ENCODE data around the gene JAZF1.

Gene JAZF1

DNA sequence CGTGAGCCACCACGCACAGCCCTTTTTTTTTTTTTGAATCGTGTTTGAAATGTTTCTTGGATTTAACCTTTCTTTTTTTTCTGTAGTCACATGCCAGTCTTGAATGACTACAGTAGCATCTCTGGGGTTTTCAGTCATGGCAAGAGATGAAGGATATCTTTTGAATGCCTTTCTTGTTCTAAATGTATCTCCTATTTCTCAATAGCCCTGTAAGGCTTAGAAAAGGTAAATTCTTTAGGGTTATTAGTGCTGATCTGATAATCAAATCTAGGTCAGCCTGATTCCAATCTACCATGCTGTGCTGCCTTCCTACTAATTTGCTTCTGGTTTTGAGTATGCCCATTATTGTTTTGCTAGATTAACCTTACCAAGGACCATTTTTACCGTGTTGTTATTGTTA is 370.4 kb downstream of the JAZF1 start:
- WGBS, 2 donors (ENCODE audit: extremely low coverage in 2 of 2, insufficient read length in 2 of 2, insufficient replicate concordance in 1 of 2): no CpG with 5 or more reads among the region's 4 CpGs
- peaks cover 0 to 3% of the 10 kb centered on the region in 2 donors for H3K9me3 ChIP-seq (replicated peaks in 1 of 2; ENCODE audit: control insufficient read depth in 2 of 2, insufficient read depth in 1 of 2, low read depth in 1 of 2, low read length in 2 of 2)
- no peak overlapping the region for H2BK15ac ChIP-seq (ENCODE audit: low read length)
- no peak overlapping the region for H3K18ac ChIP-seq (ENCODE audit: low read length)
- no peak overlapping the region for H3K27ac ChIP-seq (replicated peaks; ENCODE audit: low read length)
- no peak overlapping the region for H2BK12ac ChIP-seq (ENCODE audit: low read length)
- H3K27me3 ChIP-seq (ENCODE audit: control insufficient read depth in 3 of 3, insufficient read depth in 3 of 3, low read depth in 1 of 3, low read length in 3 of 3): no peaks in the 10 kb centered on the region
- no peak overlapping the region for H2AK5ac ChIP-seq (ENCODE audit: low read depth, low read length)
- no peak overlapping the region for H3K14ac ChIP-seq (ENCODE audit: low read length)
- no peaks in the 10 kb centered on the region for H3K79me1 ChIP-seq (ENCODE audit: low read depth, low read length)
- H3K9ac ChIP-seq (ENCODE audit: low read depth, low read length, poor library complexity): no peak overlapping the region
- H3K4me2 ChIP-seq (ENCODE audit: insufficient read depth, low read length, poor library complexity, severe bottlenecking): no peak overlapping the region
- H3K4me3 ChIP-seq (ENCODE audit: low read length in 2 of 2): no peak overlapping the region
- H2BK5ac ChIP-seq (ENCODE audit: low read length): no peak overlapping the region
- no peak overlapping the region for H4K91ac ChIP-seq (ENCODE audit: low read depth, low read length, poor library complexity)
- H3K4ac ChIP-seq (ENCODE audit: low read length): no peak overlapping the region
- no peak for DNase-seq (ENCODE audit: low spot score)
- H3K36me3 ChIP-seq (replicated peaks in 1 of 2; ENCODE audit: control insufficient read depth in 2 of 2, insufficient read depth in 2 of 2, low read length in 2 of 2): peaks cover 0 to 15% of the 10 kb centered on the region in 2 donors
- no peak overlapping the region for H2AFZ ChIP-seq (ENCODE audit: low read length)
- H3K23ac ChIP-seq (ENCODE audit: low read depth, low read length, poor library complexity): no peak overlapping the region
- H2BK120ac ChIP-seq (ENCODE audit: low read depth, low read length): no peak overlapping the region
- no peak overlapping the region for H4K8ac ChIP-seq (ENCODE audit: low read depth, low read length)
- H3K4me1 ChIP-seq (ENCODE audit: control insufficient read depth in 2 of 2, insufficient read depth in 1 of 2, low read depth in 1 of 2, low read length in 2 of 2): no peaks in the 10 kb centered on the region

DNA sequence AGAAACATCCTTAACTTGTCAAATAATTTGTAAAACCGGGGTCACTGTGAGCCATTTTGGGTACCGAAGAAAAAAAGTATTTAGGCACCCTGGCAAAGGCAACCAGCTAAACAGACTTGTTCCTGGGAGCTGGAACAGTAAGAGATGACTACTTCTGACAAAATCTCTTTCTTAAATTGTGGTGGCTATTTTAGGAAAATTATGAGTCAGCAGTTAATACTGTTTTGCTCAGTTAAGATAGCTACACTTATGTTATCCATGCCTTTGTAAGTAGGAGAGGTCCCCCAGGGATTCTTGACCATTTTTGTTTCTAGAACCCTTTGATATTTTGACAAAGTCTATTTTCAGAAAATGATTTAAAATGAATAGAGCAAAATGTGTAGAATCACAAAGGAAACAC is 372.0 kb downstream of the JAZF1 start:
- H4K91ac ChIP-seq (ENCODE audit: low read depth, low read length, poor library complexity): no peak overlapping the region
- H2BK12ac ChIP-seq (ENCODE audit: low read length): no peak overlapping the region
- no peak overlapping the region for H3K4me2 ChIP-seq (ENCODE audit: insufficient read depth, low read length, poor library complexity, severe bottlenecking)
- no peaks in the 10 kb centered on the region for H3K9me3 ChIP-seq (replicated peaks in 1 of 2; ENCODE audit: control insufficient read depth in 2 of 2, insufficient read depth in 1 of 2, low read depth in 1 of 2, low read length in 2 of 2)
- H3K27me3 ChIP-seq (ENCODE audit: control insufficient read depth in 3 of 3, insufficient read depth in 3 of 3, low read depth in 1 of 3, low read length in 3 of 3): no peaks in the 10 kb centered on the region
- no peak overlapping the region for H3K4ac ChIP-seq (ENCODE audit: low read length)
- DNase-seq (ENCODE audit: low spot score): no peak
- no peaks in the 10 kb centered on the region for H3K79me1 ChIP-seq (ENCODE audit: low read depth, low read length)
- peaks cover 0 to 11% of the 10 kb centered on the region in 2 donors for H3K36me3 ChIP-seq (replicated peaks in 1 of 2; ENCODE audit: control insufficient read depth in 2 of 2, insufficient read depth in 2 of 2, low read length in 2 of 2)
- no peaks in the 10 kb centered on the region for H3K4me1 ChIP-seq (ENCODE audit: control insufficient read depth in 2 of 2, insufficient read depth in 1 of 2, low read depth in 1 of 2, low read length in 2 of 2)
- H2AK5ac ChIP-seq (ENCODE audit: low read depth, low read length): no peak overlapping the region
- no peak overlapping the region for H2BK5ac ChIP-seq (ENCODE audit: low read length)
- H2AFZ ChIP-seq (ENCODE audit: low read length): no peak overlapping the region
- H3K4me3 ChIP-seq (ENCODE audit: low read length in 2 of 2): no peak overlapping the region
- H3K14ac ChIP-seq (ENCODE audit: low read length): no peak overlapping the region
- no peak overlapping the region for H3K23ac ChIP-seq (ENCODE audit: low read depth, low read length, poor library complexity)
- H3K18ac ChIP-seq (ENCODE audit: low read length): no peak overlapping the region
- no peak overlapping the region for H4K8ac ChIP-seq (ENCODE audit: low read depth, low read length)
- no peak overlapping the region for H3K9ac ChIP-seq (ENCODE audit: low read depth, low read length, poor library complexity)
- WGBS, 2 donors (ENCODE audit: extremely low coverage in 2 of 2, insufficient read length in 2 of 2, insufficient replicate concordance in 1 of 2): no CpG with 5 or more reads among the region's 2 CpGs
- H3K27ac ChIP-seq (replicated peaks; ENCODE audit: low read length): no peak overlapping the region
- H2BK15ac ChIP-seq (ENCODE audit: low read length): no peak overlapping the region
- H2BK120ac ChIP-seq (ENCODE audit: low read depth, low read length): no peak overlapping the region

DNA sequence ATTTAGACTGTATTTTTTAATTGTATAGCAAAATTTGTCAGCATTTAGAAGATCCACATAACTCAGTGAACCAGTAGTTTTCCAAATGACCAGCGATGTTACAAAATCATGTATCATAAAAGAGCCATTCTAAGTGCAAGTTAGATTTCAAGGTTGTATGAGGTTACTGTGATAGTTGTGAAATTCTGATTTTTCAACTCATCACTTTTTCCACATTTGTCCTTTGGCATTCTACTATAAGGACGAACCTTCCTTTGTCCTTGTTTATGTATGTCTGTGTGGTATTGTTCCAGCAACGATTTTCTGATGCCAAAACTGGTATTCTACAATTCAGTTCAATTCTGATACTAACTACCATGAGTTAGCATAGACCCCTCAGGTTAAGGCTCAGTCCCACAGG is 376.5 kb downstream of the JAZF1 start:
- Histone ChIP-seq H4K91ac (ENCODE audit: low read depth, low read length, poor library complexity) (no peak overlapping the region), H3K4me2 (ENCODE audit: insufficient read depth, low read length, poor library complexity, severe bottlenecking) (no peak overlapping the region), H2BK12ac (ENCODE audit: low read length) (no peak overlapping the region), H3K4me3 (ENCODE audit: low read length in 2 of 2) (no peak overlapping the region), H3K36me3 (replicated peaks in 1 of 2; ENCODE audit: control insufficient read depth in 2 of 2, insufficient read depth in 2 of 2, low read length in 2 of 2) (peaks cover 0 to 14% of the 10 kb centered on the region in 2 donors), H2BK120ac (ENCODE audit: low read depth, low read length) (no peak overlapping the region), H3K23ac (ENCODE audit: low read depth, low read length, poor library complexity) (no peak overlapping the region), H4K8ac (ENCODE audit: low read depth, low read length) (no peak overlapping the region), H3K14ac (ENCODE audit: low read length) (no peak overlapping the region), H3K79me1 (ENCODE audit: low read depth, low read length) (no peaks in the 10 kb centered on the region), H3K9me3 (replicated peaks in 1 of 2; ENCODE audit: control insufficient read depth in 2 of 2, insufficient read depth in 1 of 2, low read depth in 1 of 2, low read length in 2 of 2) (no peaks in the 10 kb centered on the region), H2AFZ (ENCODE audit: low read length) (no peak overlapping the region), H3K27me3 (ENCODE audit: control insufficient read depth in 3 of 3, insufficient read depth in 3 of 3, low read depth in 1 of 3, low read length in 3 of 3) (no peaks in the 10 kb centered on the region), H2AK5ac (ENCODE audit: low read depth, low read length) (no peak overlapping the region), H3K18ac (ENCODE audit: low read length) (no peak overlapping the region), H3K9ac (ENCODE audit: low read depth, low read length, poor library complexity) (no peak overlapping the region), H3K27ac (replicated peaks; ENCODE audit: low read length) (no peak overlapping the region), H3K4ac (ENCODE audit: low read length) (no peak overlapping the region), H3K4me1 (ENCODE audit: control insufficient read depth in 2 of 2, insufficient read depth in 1 of 2, low read depth in 1 of 2, low read length in 2 of 2) (no peaks in the 10 kb centered on the region), H2BK5ac (ENCODE audit: low read length) (no peak overlapping the region), H2BK15ac (ENCODE audit: low read length) (no peak overlapping the region)
- no peak for DNase-seq (ENCODE audit: low spot score)
- no CpG with 5 or more reads among the region's 3 CpGs for WGBS, 2 donors (ENCODE audit: extremely low coverage in 2 of 2, insufficient read length in 2 of 2, insufficient replicate concordance in 1 of 2)

DNA sequence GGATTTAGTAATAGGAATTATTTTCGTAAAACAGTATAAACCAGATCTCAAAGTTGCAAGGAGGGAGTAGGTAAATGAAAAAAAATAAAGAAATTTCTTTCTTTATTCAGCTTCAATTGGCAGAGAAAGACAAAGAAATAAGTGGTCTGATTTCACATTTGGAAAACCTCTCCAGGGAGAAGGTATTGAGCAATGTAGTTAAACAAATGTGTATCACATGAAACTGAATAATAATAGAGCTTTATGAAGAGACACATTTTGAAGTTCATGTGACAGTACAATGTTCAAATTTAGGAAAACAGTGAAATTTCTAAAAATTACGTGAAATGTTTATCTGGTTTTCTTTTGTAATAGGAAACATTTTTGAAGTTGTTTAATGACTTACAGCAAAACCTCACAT is 377.6 kb downstream of the JAZF1 start:
- Histone ChIP-seq H4K8ac (ENCODE audit: low read depth, low read length) (no peak overlapping the region), H2BK15ac (ENCODE audit: low read length) (no peak overlapping the region), H4K91ac (ENCODE audit: low read depth, low read length, poor library complexity) (no peak overlapping the region), H3K4me3 (ENCODE audit: low read length in 2 of 2) (no peak overlapping the region), H3K27me3 (ENCODE audit: control insufficient read depth in 3 of 3, insufficient read depth in 3 of 3, low read depth in 1 of 3, low read length in 3 of 3) (no peaks in the 10 kb centered on the region), H3K4me1 (ENCODE audit: control insufficient read depth in 2 of 2, insufficient read depth in 1 of 2, low read depth in 1 of 2, low read length in 2 of 2) (no peaks in the 10 kb centered on the region), H3K14ac (ENCODE audit: low read length) (no peak overlapping the region), H2BK120ac (ENCODE audit: low read depth, low read length) (no peak overlapping the region), H3K36me3 (replicated peaks in 1 of 2; ENCODE audit: control insufficient read depth in 2 of 2, insufficient read depth in 2 of 2, low read length in 2 of 2) (peaks cover 0 to 21% of the 10 kb centered on the region in 2 donors), H3K4ac (ENCODE audit: low read length) (no peak overlapping the region), H3K9ac (ENCODE audit: low read depth, low read length, poor library complexity) (no peak overlapping the region), H2AK5ac (ENCODE audit: low read depth, low read length) (no peak overlapping the region), H2BK12ac (ENCODE audit: low read length) (no peak overlapping the region), H3K4me2 (ENCODE audit: insufficient read depth, low read length, poor library complexity, severe bottlenecking) (no peak overlapping the region), H3K79me1 (ENCODE audit: low read depth, low read length) (no peaks in the 10 kb centered on the region), H2BK5ac (ENCODE audit: low read length) (no peak overlapping the region), H3K9me3 (replicated peaks in 1 of 2; ENCODE audit: control insufficient read depth in 2 of 2, insufficient read depth in 1 of 2, low read depth in 1 of 2, low read length in 2 of 2) (no peaks in the 10 kb centered on the region), H3K23ac (ENCODE audit: low read depth, low read length, poor library complexity) (no peak overlapping the region), H3K18ac (ENCODE audit: low read length) (no peak overlapping the region), H3K27ac (replicated peaks; ENCODE audit: low read length) (no peak overlapping the region), H2AFZ (ENCODE audit: low read length) (no peak overlapping the region)
- DNase-seq (ENCODE audit: low spot score): no peak
- 100% methylated on average over 1 of the region's 2 CpGs; no CpG with 5 or more reads in 1 of the 2 donors for WGBS, 2 donors (ENCODE audit: extremely low coverage in 2 of 2, insufficient read length in 2 of 2, insufficient replicate concordance in 1 of 2)
